Esophagus squamous epithelium (tissue), 4 donors: Measurements from ENCODE around the gene TULP1.

ENCODE experiments used
- POLR2A ChIP-seq, 4 donors: fragments of 450-650 bp; IDR thresholded peaks; one replicate each; pipeline ENCODE4 v1.6.1; 2017; ENCODE audit warnings: antibody characterized with exemption in 4 of 4, mild to moderate bottlenecking in 4 of 4, moderate library complexity in 3 of 4
- TF ChIP-seq, protein P1 (sequence below), 6 experiments: fragments of 450-650 bp in 4 of 6; fragments of 200-600 bp in 2 of 6; sonication (generic) in 2 of 6; IDR thresholded peaks; one replicate each; pipeline ENCODE4 v1.5.1; 2016 to 2019; ENCODE audit warnings: antibody characterized with exemption in 6 of 6, mild to moderate bottlenecking in 4 of 6, moderate library complexity in 4 of 6

GRCh38 chr6:35465646-35466045, 47.0 kb downstream of the TULP1 start:
- TF ChIP-seq, protein P1, sequence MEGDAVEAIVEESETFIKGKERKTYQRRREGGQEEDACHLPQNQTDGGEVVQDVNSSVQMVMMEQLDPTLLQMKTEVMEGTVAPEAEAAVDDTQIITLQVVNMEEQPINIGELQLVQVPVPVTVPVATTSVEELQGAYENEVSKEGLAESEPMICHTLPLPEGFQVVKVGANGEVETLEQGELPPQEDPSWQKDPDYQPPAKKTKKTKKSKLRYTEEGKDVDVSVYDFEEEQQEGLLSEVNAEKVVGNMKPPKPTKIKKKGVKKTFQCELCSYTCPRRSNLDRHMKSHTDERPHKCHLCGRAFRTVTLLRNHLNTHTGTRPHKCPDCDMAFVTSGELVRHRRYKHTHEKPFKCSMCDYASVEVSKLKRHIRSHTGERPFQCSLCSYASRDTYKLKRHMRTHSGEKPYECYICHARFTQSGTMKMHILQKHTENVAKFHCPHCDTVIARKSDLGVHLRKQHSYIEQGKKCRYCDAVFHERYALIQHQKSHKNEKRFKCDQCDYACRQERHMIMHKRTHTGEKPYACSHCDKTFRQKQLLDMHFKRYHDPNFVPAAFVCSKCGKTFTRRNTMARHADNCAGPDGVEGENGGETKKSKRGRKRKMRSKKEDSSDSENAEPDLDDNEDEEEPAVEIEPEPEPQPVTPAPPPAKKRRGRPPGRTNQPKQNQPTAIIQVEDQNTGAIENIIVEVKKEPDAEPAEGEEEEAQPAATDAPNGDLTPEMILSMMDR (IDR thresholded peaks at IDR 0.05): no peak
- no peak for TF ChIP-seq POLR2A (IDR thresholded peaks at IDR 0.05)
